Measurements from ENCODE around the gene SPACA7. TPM values are rescaled to one million over a fixed set of nuclear protein-coding genes. Genes with fewer than 3 reads are reported as not detected.

Gene SPACA7
- total RNA-seq, 1 experiment from 2014 or later, result not detected

GRCh38 chr13:112330479-112331381 is 45.4 kb upstream of the SPACA7 start:
- DNase-seq, result no peak
- Histone ChIP-seq H4K8ac (replicated peaks; ENCODE audit: insufficient read length, low read depth, low read length) (no peak overlapping the region), H3K4me2 (ENCODE audit: insufficient read depth, insufficient read length, low read length) (peak overlapping the region; percentile 8), H3K4ac (ENCODE audit: low read depth, low read length) (no peak overlapping the region), H3K27ac (ENCODE audit: insufficient read length, low read depth, low read length) (no peak overlapping the region), H3K79me1 (ENCODE audit: insufficient read depth, low read depth, low read length, poor library complexity, severe bottlenecking) (no peaks in the 10 kb centered on the region), H3K23me2 (ENCODE audit: insufficient read length, low read depth, low read length, poor library complexity, severe bottlenecking) (no peaks in the 10 kb centered on the region), H2BK120ac (ENCODE audit: low read depth, low read length, poor library complexity, severe bottlenecking) (no peak overlapping the region), H2BK20ac (ENCODE audit: low read depth, low read length, poor library complexity, severe bottlenecking) (no peak overlapping the region), H4K91ac (ENCODE audit: insufficient read length, low read depth, low read length) (no peak overlapping the region), H3K14ac (ENCODE audit: insufficient read depth, low read length) (peak overlapping the region; percentile 40; the same call in 1 of the 2 replicates), H3K9ac (ENCODE audit: extremely low read depth, insufficient read length, low read length) (no peak overlapping the region), H2BK12ac (ENCODE audit: insufficient read length, low read depth, low read length) (no peak overlapping the region), H4K5ac (ENCODE audit: insufficient read length, low read depth, low read length) (no peak overlapping the region), H3K18ac (ENCODE audit: insufficient read length, low read depth, low read length) (no peak overlapping the region), H2BK5ac (ENCODE audit: insufficient read length, low read length) (no peak overlapping the region), H3K9me3 (ENCODE audit: control insufficient read depth, low read depth, low read length) (no peaks in the 10 kb centered on the region), H2AFZ (ENCODE audit: low read length) (no peak overlapping the region), H2AK5ac (ENCODE audit: insufficient read length, low read length) (no peak overlapping the region), H3K79me2 (ENCODE audit: insufficient read depth, low read length) (no peaks in the 10 kb centered on the region), H3K27me3 (ENCODE audit: insufficient read depth, low read length) (peaks cover 16% of the 10 kb centered on the region; the same call in 1 of the 2 replicates), H3K4me1 (ENCODE audit: insufficient read depth, low read length) (no peaks in the 10 kb centered on the region), H4K20me1 (ENCODE audit: control insufficient read depth, insufficient read depth, insufficient read length) (no peaks in the 10 kb centered on the region), H3T11ph (ENCODE audit: low read length) (no peak overlapping the region), H3K23ac (ENCODE audit: insufficient read length, low read depth, low read length) (no peak overlapping the region), H3K56ac (ENCODE audit: insufficient read length, low read depth, low read length) (no peak overlapping the region), H2BK15ac (ENCODE audit: low read depth, low read length) (peak overlapping the region; percentile 90; the same call in 1 of the 2 replicates)
- Mint-ChIP-seq H3K27me3 (ENCODE audit: low read depth) (peaks cover 12% of the 10 kb centered on the region), H3K36me3 (ENCODE audit: insufficient read depth in 1 of 3, low read depth in 3 of 3) (no peaks in the 10 kb centered on the region), H3K9me3 (no peaks in the 10 kb centered on the region), H3K4me3 (peak overlapping the region in 1 of 2 experiments; percentile 67; a peak in 3 of 5 replicates), H3K27ac (no peak overlapping the region), H3K4me1 (peaks cover 1 to 12% of the 10 kb centered on the region in 2 experiments)
- TF ChIP-seq CTCF (conservative IDR thresholded peaks at IDR 0.05), result no peak
- WGBS (ENCODE audit: extremely low coverage, insufficient read length, low lambda C conversion rate), result no CpG with 5 or more reads among the region's 78 CpGs
